ENCODE data around the gene CRYAA. TPM values are rescaled to one million over a fixed set of nuclear protein-coding genes. Genes with fewer than 3 reads are reported as not detected.

The CRYAA gene
- total and polyA plus RNA-seq, 2 of the 8 experiments (the other 6 are each of a cell fraction or from before 2014, with no cell fraction given) = not detected

- Histone ChIP-seq H3K9me3 (ENCODE audit: insufficient read depth in 2 of 2, low read depth in 1 of 2, low read length in 1 of 2) (no peaks in the 10 kb centered on the region), H2AFZ (ENCODE audit: low read length) (no peak overlapping the region), H3K4me3 (ENCODE audit: extremely low read depth in 1 of 4, insufficient read depth in 2 of 4, low read depth in 3 of 4, low read length in 4 of 4) (no peak overlapping the region), H3K27ac (ENCODE audit: low read depth, low read length) (no peak overlapping the region), H3K9ac (replicated peaks in 1 of 4; ENCODE audit: extremely low read depth in 1 of 4, low read depth in 3 of 4, low read length in 3 of 4) (no peak overlapping the region), H3K36me3 (ENCODE audit: control insufficient read depth in 2 of 4, insufficient read depth in 4 of 4, low read length in 3 of 4) (no peaks in the 10 kb centered on the region), H3K23me2 (ENCODE audit: low read depth, low read length) (peaks cover 4% of the 10 kb centered on the region; the same call in 1 of the 2 replicates), H3K4me2 (ENCODE audit: insufficient read depth in 1 of 2, low read depth in 2 of 2, low read length in 2 of 2) (no peak overlapping the region), H2BK20ac (ENCODE audit: low read length) (no peak overlapping the region), H3K18ac (ENCODE audit: extremely low read depth, low read length) (no peak overlapping the region), H3K79me1 (ENCODE audit: low read depth, low read length) (no peaks in the 10 kb centered on the region), H3K4me1 (replicated peaks in 1 of 4; ENCODE audit: control insufficient read depth in 3 of 4, insufficient read depth in 4 of 4, low read length in 3 of 4) (peaks cover 0 to 5% (median 1%) of the 10 kb centered on the region in 4 experiments; a peak in 1 of 7 replicates), H3K27me3 (replicated peaks in 1 of 4; ENCODE audit: control insufficient read depth in 3 of 4, extremely low read depth in 1 of 4, insufficient read depth in 3 of 4, low read length in 3 of 4) (no peaks in the 10 kb centered on the region), H4K5ac (ENCODE audit: insufficient read length, low read depth, low read length) (no peak overlapping the region), H2BK120ac (replicated peaks; ENCODE audit: low read depth, low read length) (no peak overlapping the region), H3K23ac (ENCODE audit: insufficient read length) (no peak overlapping the region), H2BK5ac (ENCODE audit: low read depth, low read length) (no peak overlapping the region), H2BK12ac (ENCODE audit: low read depth, low read length) (0 out of 2 replicates have a peak overlapping the region, but pooled peaks have one; percentile 17), H3K56ac (replicated peaks; ENCODE audit: insufficient read length, low read depth, low read length) (no peak overlapping the region), H4K8ac (ENCODE audit: extremely low read depth, insufficient read depth, low read length) (no peak overlapping the region), H2BK15ac (ENCODE audit: low read length) (no peak overlapping the region), H2AK5ac (ENCODE audit: low read depth, low read length) (no peak overlapping the region), H3K4ac (replicated peaks; ENCODE audit: insufficient read length, low read depth, low read length) (no peak overlapping the region), H3K14ac (ENCODE audit: insufficient read length) (no peak overlapping the region), H3K79me2 (ENCODE audit: control insufficient read depth in 1 of 2, insufficient read depth in 2 of 2, low read length in 2 of 2) (no peaks in the 10 kb centered on the region), H4K20me1 (replicated peaks in 1 of 2; ENCODE audit: control insufficient read depth in 1 of 2, insufficient read depth in 2 of 2, low read length in 2 of 2) (peaks cover 0 to 3% of the 10 kb centered on the region in 2 experiments), H4K91ac (replicated peaks; ENCODE audit: insufficient read length, low read length) (no peak overlapping the region)
- ChIA-PET POLR2A (ENCODE audit: partially characterized antibody) (no interaction called here), CTCF (ENCODE audit: partially characterized antibody) (interaction anchor here (2.1 kb wide), 1 partner anchor 77 kb away, joined by 9 read pairs; no protein-coding TSS in a partner anchor)
- DNase-seq (ENCODE audit: low read depth in 1 of 2, low spot score in 2 of 2) (no peak), FAIRE-seq (no peak)
- 93% methylated on average over 7 of the region's 7 CpGs; no CpG with 5 or more reads in 1 of the 2 experiments for WGBS, 2 experiments (ENCODE audit: extremely low coverage in 1 of 2, insufficient coverage in 1 of 2, insufficient read length in 1 of 2, insufficient replicate concordance in 2 of 2, low coverage in 1 of 2, low lambda C conversion rate in 2 of 2, missing lambda C conversion rate in 1 of 2)
- TF ChIP-seq MAX (IDR thresholded peaks at IDR 0.05) (no peak), CBX8 (IDR thresholded peaks at IDR 0.05; ENCODE audit: borderline replicate concordance, low read depth, low read length) (no peak), JUND (IDR thresholded peaks at IDR 0.05; ENCODE audit: low read length) (no peak), SAP30 (IDR thresholded peaks at IDR 0.05; ENCODE audit: insufficient read depth, insufficient replicate concordance, low read length) (no peak), TAF7 (optimal IDR thresholded peaks at IDR 0.05; ENCODE audit: borderline replicate concordance, low read depth, low read length) (no peak), GTF2F1 (IDR thresholded peaks at IDR 0.05; ENCODE audit: borderline replicate concordance, low read depth, low read length) (no peak), SP4 (IDR thresholded peaks at IDR 0.05; ENCODE audit: low read length) (no peak), BACH1 (IDR thresholded peaks at IDR 0.05; ENCODE audit: low read length) (no peak), BRCA1 (IDR thresholded peaks at IDR 0.05; ENCODE audit: low read depth, low read length) (no peak), POLR2A (IDR thresholded peaks at IDR 0.05; ENCODE audit: control extremely low read depth in 1 of 2, low read depth in 2 of 2, low read length in 2 of 2) (no peak), CHD2 (IDR thresholded peaks at IDR 0.05; ENCODE audit: low read length) (no peak), MAFK (IDR thresholded peaks at IDR 0.05; ENCODE audit: low read depth, low read length) (no peak), YY1 (IDR thresholded peaks at IDR 0.05; ENCODE audit: low read depth, low read length) (no peak), KDM4A (IDR thresholded peaks at IDR 0.05; ENCODE audit: low read depth, low read length, severe bottlenecking) (no peak), SIRT6 (IDR thresholded peaks at IDR 0.05; ENCODE audit: low read length) (no peak), SP2 (IDR thresholded peaks at IDR 0.05; ENCODE audit: low read length) (no peak)
Observed at GRCh38 chr21:43190951-43191350, 22.1 kb downstream of the CRYAA start.
